Chondrocyte (in vitro differentiated cells): ENCODE measurements around the gene UHMK1. TPM values are rescaled to one million over a fixed set of nuclear protein-coding genes. Genes with fewer than 3 reads are reported as not detected.

ENCODE experiments used
- DNase-seq: peaks from one replicate; pipeline ENCODE4 v3.0.0; 2021; ENCODE audit warnings: mixed read lengths, low spot score
- H3K27ac Mint-ChIP-seq: one replicate; pipeline ENCODE4 v1.8.0; 2021; ENCODE audit warnings: mild to moderate bottlenecking, moderate library complexity, mixed read lengths; ENCODE audit not compliant: unreplicated experiment
- H3K27me3 Mint-ChIP-seq: 2 replicates; pipeline ENCODE4 v1.8.0; 2021; ENCODE audit warnings: low read depth, mixed read lengths
- H3K36me3 Mint-ChIP-seq: 2 replicates; pipeline ENCODE4 v1.8.0; 2021; ENCODE audit warnings: low read depth, mixed read lengths
- H3K4me1 Mint-ChIP-seq: 2 replicates; pipeline ENCODE4 v1.8.0; 2021; ENCODE audit warnings: low read depth, mild to moderate bottlenecking, mixed read lengths
- H3K4me3 Mint-ChIP-seq: one replicate; pipeline ENCODE4 v1.8.0; 2021; ENCODE audit warnings: mild to moderate bottlenecking, moderate library complexity, mixed read lengths; ENCODE audit not compliant: unreplicated experiment
- H3K9me3 Mint-ChIP-seq: 2 replicates; pipeline ENCODE4 v1.8.0; 2021; ENCODE audit warnings: low read depth, mixed read lengths
- CTCF ChIP-seq: fragments of 200-600 bp; sonication (generic); IDR thresholded peaks from 2 replicates; pipeline ENCODE4 v1.5.0; 2021; ENCODE audit warnings: antibody characterized with exemption, mild to moderate bottlenecking, moderate library complexity
- total RNA-seq: library from RNA; stranded (reverse); gene quantifications from 3 replicates; pipeline ENCODE4 v1.2.1, GENCODE V29; 2021

UHMK1 gene
- total RNA-seq, 1 donor from 2014 or later = 28.4 TPM

GRCh38 chr1:162466797-162467196 is 30.8 kb upstream of the UHMK1 start:
- H3K27ac Mint-ChIP-seq = no peak overlapping the region
- H3K9me3 Mint-ChIP-seq = no peaks in the 10 kb centered on the region
- DNase-seq = no peak
- TF ChIP-seq CTCF = no peak
- H3K27me3 Mint-ChIP-seq = peaks cover 34% of the 10 kb centered on the region
- peaks cover 2% of the 10 kb centered on the region for H3K36me3 Mint-ChIP-seq
- H3K4me3 Mint-ChIP-seq = no peak overlapping the region
- H3K4me1 Mint-ChIP-seq = no peaks in the 10 kb centered on the region

GRCh38 chr1:162470216-162470615 is 27.4 kb upstream of the UHMK1 start:
- Mint-ChIP-seq H3K36me3 (peaks cover 2% of the 10 kb centered on the region), H3K9me3 (no peaks in the 10 kb centered on the region), H3K27me3 (peaks cover 25% of the 10 kb centered on the region), H3K4me3 (no peak overlapping the region), H3K27ac (no peak overlapping the region), H3K4me1 (no peaks in the 10 kb centered on the region)
- no peak for DNase-seq
- TF ChIP-seq CTCF = no peak

GRCh38 chr1:162471290-162471853 is 26.2 kb upstream of the UHMK1 start:
- no peak for TF ChIP-seq CTCF
- Mint-ChIP-seq H3K36me3 (peaks cover 4% of the 10 kb centered on the region), H3K4me1 (no peaks in the 10 kb centered on the region), H3K27me3 (peaks cover 25% of the 10 kb centered on the region), H3K4me3 (no peak overlapping the region), H3K9me3 (peaks cover 6% of the 10 kb centered on the region), H3K27ac (no peak overlapping the region)
- DNase-seq = no peak

GRCh38 chr1:162475089-162475488 is 22.5 kb upstream of the UHMK1 start:
- H3K27ac Mint-ChIP-seq = no peak overlapping the region
- H3K27me3 Mint-ChIP-seq = peaks cover 9% of the 10 kb centered on the region
- H3K36me3 Mint-ChIP-seq = peaks cover 6% of the 10 kb centered on the region
- H3K9me3 Mint-ChIP-seq = peaks cover 14% of the 10 kb centered on the region
- DNase-seq = no peak
- no peak for TF ChIP-seq CTCF
- H3K4me3 Mint-ChIP-seq = no peak overlapping the region
- H3K4me1 Mint-ChIP-seq = no peaks in the 10 kb centered on the region

GRCh38 chr1:162475539-162476185 is 22.0 kb upstream of the UHMK1 start:
- TF ChIP-seq CTCF = no peak
- Mint-ChIP-seq H3K9me3 (peaks cover 20% of the 10 kb centered on the region), H3K4me3 (no peak overlapping the region), H3K27ac (no peak overlapping the region), H3K27me3 (peaks cover 5% of the 10 kb centered on the region), H3K4me1 (no peaks in the 10 kb centered on the region), H3K36me3 (peaks cover 4% of the 10 kb centered on the region)
- DNase-seq = no peak
